Activated CD8-positive, alpha-beta memory T cell treated with anti-CD3 and anti-CD28 coated beads, Interleukin-2, amount 50 U/mL, for 24 hours (primary cell): Measurements from ENCODE around the gene SUMO2.
"Not testable (repeated sequence)": the region's sequence is repeated elsewhere in the genome, so short reads cannot be mapped to it uniquely, and the experiment has no call there.

Experiments
- DNase-seq: peaks from one replicate; pipeline ENCODE4 v3.0.0-alpha.2; 2020; ENCODE audit errors: extremely low read depth

The SUMO2 gene

GRCh38 chr17:75144816-75145512, 37.8 kb downstream of the SUMO2 start:
- no peak for DNase-seq

- no peak for DNase-seq
Measured at GRCh38 chr17:75142236-75142971, 40.4 kb downstream of the SUMO2 start.

- DNase-seq = no peak
Measured at GRCh38 chr17:75138519-75138918, 44.2 kb downstream of the SUMO2 start.

- not testable (repeated sequence) for DNase-seq
Measured at GRCh38 chr17:75137762-75138161, 45.0 kb downstream of the SUMO2 start.

GRCh38 chr17:75135946-75136345, 46.8 kb downstream of the SUMO2 start:
- DNase-seq = no peak

- DNase-seq = no peak
Measured at GRCh38 chr17:75135452-75135851, 47.3 kb downstream of the SUMO2 start.

GRCh38 chr17:75133607-75134347, 49.0 kb downstream of the SUMO2 start:
- DNase-seq = not testable (repeated sequence)

- no peak for DNase-seq
Measured at GRCh38 chr17:75133001-75133400, 49.8 kb downstream of the SUMO2 start.

- DNase-seq = not testable (repeated sequence)
Measured at GRCh38 chr17:75132018-75133000, 50.5 kb downstream of the SUMO2 start.

- DNase-seq = peak; percentile 46
Measured at GRCh38 chr17:75131278-75132017, 51.3 kb downstream of the SUMO2 start, which contains the start of gene NT5C. TSS of gene NT5C (minus strand) at chr17:75131742. CDS start at chr17:75131707, 35 bp downstream.

GRCh38 chr17:75130632-75131277, 52.0 kb downstream of the SUMO2 start:
- no peak for DNase-seq

GRCh38 chr17:75130059-75130631, 52.6 kb downstream of the SUMO2 start:
- DNase-seq = no peak

GRCh38 chr17:75129576-75129975, 53.2 kb downstream of the SUMO2 start:
- no peak for DNase-seq

- no peak for DNase-seq
Measured at GRCh38 chr17:75128694-75129505, 53.9 kb downstream of the SUMO2 start.

- DNase-seq = not testable (repeated sequence)
Measured at GRCh38 chr17:75127936-75128335, 54.8 kb downstream of the SUMO2 start.

- DNase-seq = no peak
Measured at GRCh38 chr17:75126954-75127353, 55.8 kb downstream of the SUMO2 start.

- no peak for DNase-seq
Measured at GRCh38 chr17:75125984-75126383, 56.8 kb downstream of the SUMO2 start.

- DNase-seq = no peak
Measured at GRCh38 chr17:75124819-75125162, 58.0 kb downstream of the SUMO2 start.
